ENCODE measurements around the gene SLC25A30.
"Not testable (repeated sequence)": the region's sequence is repeated elsewhere in the genome, so short reads cannot be mapped to it uniquely, and the experiment has no call there.

SLC25A30 gene

GRCh38 chr13:45388664-45389063, 29.5 kb downstream of the SLC25A30 start:
- DNase-seq (ENCODE audit: low read depth) = no peak
- H3K4me3 ChIP-seq (ENCODE audit: low read depth, low read length) = no peak overlapping the region
- TF ChIP-seq MYC (IDR thresholded peaks at IDR 0.05; ENCODE audit: low read depth, low read length) (no peak), MAX (IDR thresholded peaks at IDR 0.05; ENCODE audit: low read depth, low read length) (no peak), POLR2A (IDR thresholded peaks at IDR 0.05; ENCODE audit: extremely low read depth, insufficient read length) (no peak), CTCF (IDR thresholded peaks at IDR 0.05; ENCODE audit: low read depth, low read length) (no peak)

- DNase-seq (ENCODE audit: low read depth); H3K4me3 ChIP-seq (ENCODE audit: low read depth, low read length): not testable (repeated sequence)
Observed at GRCh38 chr13:45386892-45387575, 31.1 kb downstream of the SLC25A30 start.

- no peak for TF ChIP-seq MAX (IDR thresholded peaks at IDR 0.05; ENCODE audit: low read depth, low read length)
- no peak for DNase-seq (ENCODE audit: low read depth)
- H3K4me3 ChIP-seq (ENCODE audit: low read depth, low read length) = no peak overlapping the region
Observed at GRCh38 chr13:45385907-45386553, 32.1 kb downstream of the SLC25A30 start.

GRCh38 chr13:45385320-45385719, 32.9 kb downstream of the SLC25A30 start:
- no peak for TF ChIP-seq CTCF (IDR thresholded peaks at IDR 0.05; ENCODE audit: low read depth, low read length)
- TF ChIP-seq MAX (IDR thresholded peaks at IDR 0.05; ENCODE audit: low read depth, low read length) = no peak
- no peak for TF ChIP-seq POLR2A (IDR thresholded peaks at IDR 0.05; ENCODE audit: extremely low read depth, insufficient read length)
- TF ChIP-seq MYC (IDR thresholded peaks at IDR 0.05; ENCODE audit: low read depth, low read length) = no peak
- no peak for DNase-seq (ENCODE audit: low read depth)

GRCh38 chr13:45384474-45385174, 33.5 kb downstream of the SLC25A30 start:
- TF ChIP-seq MYC (IDR thresholded peaks at IDR 0.05; ENCODE audit: low read depth, low read length) (no peak), CTCF (IDR thresholded peaks at IDR 0.05; ENCODE audit: low read depth, low read length) (no peak), POLR2A (IDR thresholded peaks at IDR 0.05; ENCODE audit: extremely low read depth, insufficient read length) (no peak), MAX (IDR thresholded peaks at IDR 0.05; ENCODE audit: low read depth, low read length) (no peak)

More at GRCh38 chr13:45385320-45385719, 32.9 kb downstream of the SLC25A30 start:
- no peak overlapping the region for H3K4me3 ChIP-seq (ENCODE audit: low read depth, low read length)

GRCh38 chr13:45382739-45383138, 35.4 kb downstream of the SLC25A30 start:
- H3K4me3 ChIP-seq (ENCODE audit: low read depth, low read length); DNase-seq (ENCODE audit: low read depth): not testable (repeated sequence)

More at GRCh38 chr13:45384474-45385174, 33.5 kb downstream of the SLC25A30 start:
- H3K4me3 ChIP-seq (ENCODE audit: low read depth, low read length) = no peak overlapping the region
- DNase-seq (ENCODE audit: low read depth) = no peak

GRCh38 chr13:45381196-45381595, 37.0 kb downstream of the SLC25A30 start:
- DNase-seq (ENCODE audit: low read depth) = no peak
- H3K4me3 ChIP-seq (ENCODE audit: low read depth, low read length) = no peak overlapping the region
- TF ChIP-seq CTCF (IDR thresholded peaks at IDR 0.05; ENCODE audit: low read depth, low read length) (no peak), MAX (IDR thresholded peaks at IDR 0.05; ENCODE audit: low read depth, low read length) (no peak), MYC (IDR thresholded peaks at IDR 0.05; ENCODE audit: low read depth, low read length) (no peak)

GRCh38 chr13:45380708-45381107, 37.5 kb downstream of the SLC25A30 start:
- not testable (repeated sequence) for H3K4me3 ChIP-seq (ENCODE audit: low read depth, low read length); DNase-seq (ENCODE audit: low read depth)

GRCh38 chr13:45379516-45379915, 38.7 kb downstream of the SLC25A30 start:
- DNase-seq (ENCODE audit: low read depth) = not testable (repeated sequence)

GRCh38 chr13:45378786-45379185, 39.4 kb downstream of the SLC25A30 start:
- not testable (repeated sequence) for DNase-seq (ENCODE audit: low read depth); H3K4me3 ChIP-seq (ENCODE audit: low read depth, low read length)

More at GRCh38 chr13:45379516-45379915, 38.7 kb downstream of the SLC25A30 start:
- not testable (repeated sequence) for H3K4me3 ChIP-seq (ENCODE audit: low read depth, low read length)

GRCh38 chr13:45377314-45377713, 40.9 kb downstream of the SLC25A30 start:
- not testable (repeated sequence) for DNase-seq (ENCODE audit: low read depth); H3K4me3 ChIP-seq (ENCODE audit: low read depth, low read length)

Measured in NB4 (cell line).